HG02623 (cell line): ENCODE measurements around the gene MRPS34.
"Not testable (repeated sequence)": the region's sequence is repeated elsewhere in the genome, so short reads cannot be mapped to it uniquely, and the experiment has no call there.

ENCODE experiments used
- ATAC-seq: cut with Tn5 transposase; IDR thresholded peaks from one replicate; pipeline ENCODE4 v1.9.1; 2021; ENCODE audit warnings: moderate library complexity; ENCODE audit not compliant: unreplicated experiment

Gene MRPS34

DNA sequence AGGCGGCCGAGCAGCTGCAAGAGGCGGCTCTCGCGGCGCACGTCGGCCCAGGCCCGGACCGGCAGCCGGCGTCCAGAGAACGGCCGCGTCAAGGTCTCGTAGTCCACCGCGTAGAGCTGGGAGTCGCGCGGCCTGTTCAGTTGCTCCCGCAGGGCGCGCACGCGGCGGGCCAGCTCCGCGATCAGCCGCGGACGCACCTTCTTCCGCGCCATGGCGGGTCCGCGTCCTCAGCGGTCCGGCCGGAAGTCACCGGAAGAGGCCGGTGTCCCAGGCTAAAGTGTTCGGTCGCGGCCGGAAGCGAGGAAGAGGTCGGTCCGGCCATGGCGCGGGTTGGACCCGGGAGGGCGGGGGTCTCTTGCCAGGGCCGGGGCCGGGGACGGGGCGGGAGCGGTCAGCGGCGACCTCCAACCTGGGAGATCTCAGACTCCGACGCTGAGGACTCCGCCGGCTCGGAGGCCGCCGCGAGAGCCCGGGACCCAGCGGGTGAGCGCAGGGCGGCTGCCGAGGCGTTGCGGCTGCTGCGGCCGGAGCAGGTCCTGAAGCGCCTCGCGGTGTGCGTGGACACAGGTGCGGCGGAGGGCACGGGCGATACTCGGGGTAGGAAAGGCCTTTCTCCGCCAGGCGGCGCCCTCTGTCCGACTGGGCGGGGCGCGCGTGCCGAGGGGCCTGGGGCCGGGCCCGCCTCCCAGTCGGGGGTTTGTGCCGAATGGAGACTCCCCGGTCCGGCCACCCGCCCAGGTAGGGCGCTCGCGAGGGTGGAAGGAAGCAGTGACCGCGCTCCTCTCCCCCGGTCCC lies at the start of gene MRPS34:
Gene MRPS34 (minus strand): TSS at position 227 of the 795 bp plus-strand sequence. CDS start 15 bp downstream, at position 212.
- peak; percentile 43 for ATAC-seq

DNA sequence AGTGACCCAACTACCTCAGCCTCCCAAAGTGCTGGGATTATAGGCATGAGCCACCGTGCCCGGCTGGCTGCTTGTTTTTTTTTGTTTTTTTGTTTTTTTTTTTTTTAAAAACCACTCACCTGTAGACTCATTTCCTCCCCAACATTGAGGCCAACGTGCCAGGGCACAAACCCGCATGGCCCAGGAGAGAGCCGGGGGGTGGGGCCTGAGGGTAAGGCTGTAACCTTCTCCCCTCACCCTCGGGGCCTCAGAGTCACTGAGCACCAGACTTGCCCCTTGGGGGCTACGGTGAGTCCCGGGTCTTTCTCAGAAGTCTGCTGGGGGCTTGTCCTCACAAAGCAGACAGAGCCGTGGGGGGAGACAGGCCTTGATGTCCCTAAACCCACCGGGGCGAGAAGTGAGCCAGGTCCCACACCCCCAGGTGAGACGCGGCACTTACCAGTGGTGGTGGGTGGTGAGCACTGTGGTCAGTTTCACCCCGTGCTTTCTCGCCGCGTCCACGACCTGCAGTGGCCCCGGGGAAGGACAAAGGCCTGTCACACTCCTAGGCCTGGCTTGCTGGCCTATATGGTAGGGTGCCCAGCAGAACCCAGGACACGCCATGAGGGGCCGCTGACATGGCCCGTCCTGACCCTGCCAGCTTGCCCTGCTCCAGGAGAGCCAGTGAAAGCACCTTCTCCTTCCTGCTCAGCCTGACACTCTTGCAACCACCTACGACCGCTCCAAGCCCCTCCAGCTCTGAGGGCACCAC lies 49.1 kb upstream of the MRPS34 start:
- ATAC-seq: no peak

DNA sequence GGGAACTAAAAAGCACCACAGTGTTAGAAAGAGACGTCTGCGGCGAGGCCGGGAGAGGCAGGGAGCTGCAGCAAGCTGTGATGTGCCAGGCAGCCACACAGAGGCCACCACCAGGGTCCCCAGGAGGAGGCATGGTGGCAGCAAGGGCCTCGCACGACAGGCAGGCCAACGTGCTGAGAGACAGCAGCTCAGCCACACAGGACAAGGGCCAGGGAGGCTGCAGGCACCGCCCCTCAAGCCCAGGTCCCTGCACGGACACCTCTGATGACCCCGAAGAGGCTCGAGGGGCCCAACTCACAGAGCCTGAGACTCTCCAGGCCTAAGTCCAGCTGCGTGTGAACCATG lies 48.0 kb upstream of the MRPS34 start:
- no peak for ATAC-seq

DNA sequence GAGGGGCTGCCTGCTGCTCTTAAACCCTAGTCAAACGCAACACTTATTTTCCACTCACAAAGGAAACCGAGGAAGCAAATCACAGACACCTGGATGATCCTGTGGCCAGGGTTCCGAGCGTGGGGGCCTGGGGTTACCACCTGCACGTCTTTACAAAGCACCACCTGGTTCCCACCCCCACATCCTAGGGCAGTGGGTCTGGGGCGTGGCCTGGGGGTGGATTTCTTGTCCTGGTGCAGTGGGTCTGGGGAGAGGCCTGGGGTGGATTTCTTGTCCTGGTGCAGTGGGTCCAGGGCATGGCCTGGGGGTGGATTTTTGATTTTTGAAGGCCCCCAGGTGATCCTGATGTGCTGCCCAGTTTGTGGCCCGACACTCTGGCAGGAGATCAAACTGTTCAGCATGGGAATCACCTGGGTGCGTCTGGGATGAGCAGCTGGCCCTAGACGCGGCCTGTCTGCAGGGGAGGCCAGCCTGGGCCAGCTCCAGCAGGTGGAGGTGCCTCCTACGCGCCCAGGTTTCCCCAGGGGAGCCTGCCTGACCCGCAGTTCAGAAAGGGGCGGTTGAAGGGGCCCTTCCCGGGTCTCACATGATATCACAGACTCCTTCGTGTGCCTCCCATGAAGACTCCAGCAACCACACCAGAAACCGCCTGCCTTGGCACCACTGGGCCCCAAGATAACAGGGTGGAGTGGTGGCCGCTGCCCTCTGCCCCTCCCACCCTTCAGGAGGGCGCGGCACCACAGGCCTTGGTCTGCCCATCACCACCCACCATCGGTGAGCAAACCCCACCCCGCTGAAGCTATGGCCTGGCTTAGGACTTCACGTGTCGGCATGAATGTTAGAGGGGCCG lies 47.4 kb upstream of the MRPS34 start:
- ATAC-seq: no peak

DNA sequence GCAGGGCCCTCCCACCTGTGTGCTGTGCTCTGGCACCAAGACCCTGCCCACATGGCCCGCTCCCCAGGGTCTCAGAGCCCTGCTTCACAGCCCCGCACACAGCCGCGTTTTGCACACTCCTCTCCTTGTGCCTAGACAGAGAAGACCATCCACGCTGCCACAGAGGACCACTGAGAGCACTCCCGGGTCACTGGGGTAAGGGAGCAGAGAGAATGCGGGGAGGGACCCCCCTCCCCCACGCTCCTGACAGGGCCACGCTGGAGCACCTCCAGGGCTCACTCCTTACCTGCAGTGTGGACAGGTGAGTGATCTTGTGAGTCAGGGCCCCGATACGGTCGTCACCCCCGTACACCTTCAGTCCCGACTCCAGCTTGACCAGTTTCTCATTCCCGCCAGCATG lies 46.7 kb upstream of the MRPS34 start:
- ATAC-seq: no peak

DNA sequence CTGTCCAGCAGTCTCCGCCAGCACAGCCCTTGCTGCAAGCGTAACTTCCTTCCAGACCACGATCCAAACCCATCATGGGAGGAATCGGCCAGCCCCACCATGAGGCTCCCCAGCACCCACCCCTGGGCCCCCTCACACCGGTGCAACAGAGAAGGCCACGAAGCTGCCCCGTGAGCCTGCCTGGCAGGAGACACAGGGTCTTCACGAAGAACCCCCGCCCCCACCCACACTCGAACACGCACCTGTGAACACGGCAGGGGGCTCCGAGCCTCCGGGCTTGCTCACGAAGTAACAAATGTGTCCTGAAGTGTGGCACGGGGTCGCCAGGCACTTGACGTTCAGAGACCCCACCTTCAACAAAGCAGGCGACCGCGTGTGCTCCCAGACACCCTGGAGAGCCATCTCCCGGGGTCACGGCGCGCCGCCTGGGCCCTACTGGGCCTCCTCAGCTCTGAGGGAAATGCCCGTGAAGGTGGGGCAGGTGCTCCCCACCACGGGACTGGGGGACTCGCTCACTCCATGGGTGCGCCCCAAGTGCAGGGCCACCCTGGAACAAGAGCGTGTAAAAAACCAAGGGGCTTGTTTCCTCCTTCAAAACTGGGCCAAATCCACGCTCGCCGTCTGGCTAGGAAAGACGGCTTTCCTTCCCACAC lies 46.1 kb upstream of the MRPS34 start:
- ATAC-seq: no peak

DNA sequence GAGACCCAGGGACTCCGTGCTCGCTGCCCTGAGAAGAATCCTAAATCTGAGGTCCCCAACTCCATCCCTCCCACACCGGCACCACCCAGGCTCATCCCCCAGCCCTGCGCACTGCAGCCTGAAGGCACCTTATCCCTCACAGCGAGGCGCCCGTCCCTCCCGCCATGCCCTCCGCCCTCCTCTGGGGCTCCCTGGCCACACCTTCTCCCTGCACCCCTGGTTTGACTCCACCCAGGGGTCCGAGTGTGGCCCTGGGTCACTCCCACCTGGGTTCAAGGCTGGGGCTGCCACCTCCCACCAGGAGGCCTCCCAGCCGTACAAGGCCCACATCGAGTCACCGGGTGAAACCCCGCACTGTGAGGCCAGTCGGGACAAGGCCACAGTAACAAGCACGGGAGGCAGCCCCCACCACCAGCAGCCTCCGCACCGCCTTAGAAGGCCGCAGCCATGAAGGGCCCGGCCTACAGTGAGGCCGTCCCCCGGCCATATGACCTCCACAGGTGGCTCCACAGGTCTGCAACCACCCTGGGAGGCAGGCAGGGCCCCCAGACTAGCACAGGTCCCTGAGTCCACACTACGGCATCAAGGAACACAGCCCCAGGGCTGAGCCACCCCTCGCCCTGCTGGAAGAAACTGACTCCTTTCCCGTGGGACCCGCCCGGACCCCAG lies 45.4 kb upstream of the MRPS34 start:
- no peak for ATAC-seq

DNA sequence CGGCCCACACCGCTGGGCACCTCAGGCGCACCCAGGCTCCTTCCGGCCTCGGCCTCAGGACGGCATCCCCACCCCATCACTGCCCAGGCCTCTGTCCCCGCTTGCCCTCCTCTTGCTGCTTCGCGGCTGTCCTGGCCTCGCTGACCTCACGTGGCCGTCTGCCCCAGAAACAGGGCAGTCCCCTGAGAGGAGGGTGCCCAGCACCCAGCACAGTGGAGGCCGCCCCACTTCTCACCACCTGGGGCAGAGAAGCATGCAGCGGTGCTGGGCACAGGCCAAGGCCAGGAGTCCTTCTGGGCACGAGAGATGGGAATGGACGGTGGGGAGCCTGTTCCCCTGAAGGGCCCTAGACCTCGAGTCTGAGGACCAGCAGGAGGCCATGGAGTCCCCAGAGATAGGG lies 44.8 kb upstream of the MRPS34 start:
- no peak for ATAC-seq

DNA sequence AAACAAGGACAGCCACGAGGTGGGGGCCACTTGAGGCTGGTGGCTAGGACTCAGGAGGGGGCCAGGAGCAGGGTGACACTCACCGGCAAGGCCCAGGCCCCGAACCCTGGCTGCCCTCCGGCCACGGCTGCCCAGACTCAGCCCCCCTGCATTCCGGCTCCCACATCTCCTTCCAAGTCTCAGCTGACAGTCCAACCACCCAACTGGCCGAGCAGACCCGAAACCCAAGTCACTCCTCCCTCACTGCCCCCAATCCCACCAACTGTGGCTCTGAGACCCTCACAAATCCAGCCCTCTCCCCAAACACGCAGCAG lies 44.3 kb upstream of the MRPS34 start:
- ATAC-seq: no peak

DNA sequence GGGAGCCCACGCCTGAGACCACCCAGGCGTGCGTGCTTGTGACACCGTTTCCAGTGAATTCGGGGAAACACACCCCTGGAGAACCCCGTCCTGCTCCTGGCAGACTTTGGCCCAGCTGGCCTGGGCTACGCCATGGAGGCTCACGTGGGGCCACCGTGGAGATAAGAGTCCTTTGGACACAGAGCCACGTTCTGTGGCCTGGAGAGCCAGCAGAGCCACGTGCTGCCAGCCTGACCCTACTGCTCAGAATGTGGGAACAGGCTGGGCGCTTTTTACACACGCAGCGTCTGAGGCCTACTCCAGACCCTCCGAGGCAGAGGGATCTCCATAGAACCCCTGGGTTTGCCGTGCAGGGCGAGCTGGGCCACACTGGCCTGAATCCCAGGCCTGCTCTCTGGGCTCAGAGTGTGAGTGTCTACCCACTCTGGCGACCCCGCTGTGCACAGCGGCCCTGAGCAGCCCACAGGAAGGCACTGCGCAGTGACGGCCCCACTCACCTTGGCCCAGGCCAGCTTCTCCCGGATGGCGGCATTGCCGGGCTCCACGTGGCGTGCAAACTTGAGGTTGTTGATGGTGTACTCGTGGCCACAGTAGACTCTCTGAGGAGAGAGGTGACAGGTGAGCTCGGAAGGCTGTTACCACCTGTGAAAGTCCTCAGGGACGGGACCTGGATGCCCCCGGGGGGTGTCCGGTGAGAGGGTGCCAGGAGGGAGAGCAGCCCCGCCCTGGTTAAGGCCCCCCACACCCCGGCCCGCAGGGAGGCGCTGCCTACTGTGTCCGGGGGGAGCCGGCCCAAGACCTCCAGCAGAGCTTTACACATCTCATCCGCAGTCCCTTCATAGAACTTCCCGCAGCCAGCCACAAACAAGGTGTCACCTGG lies 43.7 kb upstream of the MRPS34 start:
- ATAC-seq: no peak

DNA sequence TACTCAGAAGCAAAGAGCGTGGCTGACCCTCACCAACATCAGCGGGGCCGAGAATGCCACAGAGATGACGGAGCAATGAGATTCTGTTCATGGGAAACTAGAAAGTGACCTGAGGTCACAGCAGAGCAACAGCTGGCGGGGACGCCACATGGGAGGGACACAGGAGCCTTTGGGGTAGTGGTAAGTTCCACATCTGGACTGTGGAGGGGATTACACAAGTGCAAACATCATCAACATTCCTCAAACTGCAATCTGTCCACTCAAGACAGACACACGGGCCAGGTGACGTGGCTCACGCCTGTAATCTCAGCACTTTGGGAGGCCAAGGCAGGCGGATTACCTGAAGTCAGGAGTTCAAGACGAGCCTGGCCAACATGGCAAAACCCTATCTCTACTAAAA lies 42.5 kb upstream of the MRPS34 start:
- no peak for ATAC-seq

DNA sequence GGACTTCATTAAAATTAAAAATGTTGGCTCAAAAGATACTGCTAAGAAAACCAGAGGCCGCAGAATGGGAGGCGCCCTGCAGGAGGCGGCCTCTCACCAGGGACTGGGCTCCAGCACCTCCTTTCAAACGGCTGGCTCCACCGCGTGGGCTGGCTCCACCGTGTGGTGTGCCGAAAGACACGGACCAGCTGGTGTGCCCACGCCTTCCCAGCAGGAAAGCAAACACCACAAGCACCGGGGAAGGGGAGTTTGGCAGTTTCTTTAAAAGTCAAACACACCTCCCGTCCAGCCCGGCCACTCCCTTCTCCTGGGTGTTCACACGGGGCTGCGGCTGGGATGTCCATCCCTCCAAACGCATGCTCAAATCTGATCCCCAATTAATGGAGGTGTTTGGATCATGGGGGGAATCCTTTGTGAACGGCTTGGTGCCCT lies 39.8 kb upstream of the MRPS34 start:
- ATAC-seq: no peak

DNA sequence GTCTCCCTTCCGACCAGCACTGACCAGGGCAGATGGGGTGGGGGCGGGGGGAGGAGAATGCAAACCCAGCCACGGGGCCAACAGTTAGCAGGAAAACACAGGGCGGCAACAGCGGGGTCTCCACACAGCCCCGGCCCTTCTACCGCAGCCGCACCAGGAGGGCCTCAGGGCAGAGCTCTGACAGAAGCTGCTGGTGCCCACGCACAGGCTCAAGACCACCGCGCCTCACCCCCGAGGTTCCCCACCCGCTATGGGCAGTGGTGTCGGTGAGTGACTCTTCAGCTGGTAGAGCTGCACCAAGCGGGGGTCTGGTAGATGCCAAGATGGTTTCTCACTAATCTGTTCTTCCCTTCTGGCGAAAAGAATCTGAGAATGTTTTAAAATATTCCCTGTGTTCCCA lies 37.6 kb upstream of the MRPS34 start:
- no peak for ATAC-seq

DNA sequence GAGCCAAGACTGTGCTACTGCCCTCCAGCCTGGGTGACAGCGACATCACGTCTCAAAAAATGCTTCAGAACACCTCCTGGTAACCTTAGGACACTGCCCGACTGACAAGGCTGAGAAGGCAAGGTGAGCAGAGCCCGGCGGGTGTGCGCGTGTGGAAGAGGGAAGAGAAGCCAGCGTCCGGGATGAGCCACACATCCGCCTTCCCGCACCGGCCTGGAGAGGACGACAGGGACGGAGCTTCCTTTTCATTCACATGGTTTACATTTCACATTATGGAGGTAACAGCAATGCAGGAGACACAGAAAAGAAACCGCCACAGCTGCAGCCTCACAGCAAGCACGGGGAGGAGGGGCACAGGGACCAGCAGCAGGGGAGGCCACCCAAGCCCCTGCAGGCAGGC lies 37.2 kb upstream of the MRPS34 start:
- no peak for ATAC-seq

DNA sequence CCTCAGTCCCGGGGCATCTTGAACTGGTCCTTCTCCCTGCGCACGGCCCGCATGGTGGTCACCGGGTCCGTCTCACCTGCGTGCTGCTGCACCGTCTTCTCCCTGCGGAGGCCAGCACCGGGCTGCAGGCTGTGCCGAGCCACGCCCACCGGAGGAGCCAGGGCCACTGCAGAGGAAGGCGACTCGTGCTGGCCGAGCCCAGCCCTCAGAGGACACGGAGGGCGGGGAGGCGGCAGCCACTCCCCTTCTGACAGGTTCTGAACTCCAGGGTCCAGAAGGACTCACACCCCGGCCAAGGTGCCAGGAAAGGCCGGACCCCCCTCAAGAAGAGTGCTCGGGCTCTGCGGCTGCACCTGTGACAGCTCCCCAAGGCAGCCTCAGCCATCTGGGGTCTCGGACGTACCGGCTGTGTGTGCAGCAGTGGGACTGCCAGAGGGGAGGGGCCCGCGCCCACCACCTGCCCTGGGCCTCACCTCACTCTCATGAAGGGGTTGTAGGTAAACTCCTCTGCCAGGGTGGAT lies 36.4 kb upstream of the MRPS34 start:
- no peak for ATAC-seq

DNA sequence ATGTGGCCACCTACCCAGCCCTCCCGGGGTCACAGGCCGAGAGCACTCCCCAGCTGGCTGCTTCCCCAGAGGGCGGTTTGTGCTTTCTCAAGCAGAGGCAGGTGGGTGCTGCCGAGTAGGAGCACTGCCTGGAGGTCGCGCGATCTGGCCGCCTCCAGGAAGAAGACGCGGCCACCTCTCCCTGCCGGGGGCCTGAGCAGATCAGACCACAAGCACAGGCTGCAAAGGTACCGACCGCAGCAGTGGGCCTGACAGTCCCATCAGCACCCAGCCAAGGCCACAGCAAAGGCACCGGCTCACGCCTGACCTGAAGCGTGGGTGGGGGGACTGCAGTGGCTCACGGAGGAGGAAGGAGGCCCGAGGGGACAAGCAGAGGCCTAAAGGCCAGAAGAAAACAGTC lies 35.8 kb upstream of the MRPS34 start:
- no peak for ATAC-seq

DNA sequence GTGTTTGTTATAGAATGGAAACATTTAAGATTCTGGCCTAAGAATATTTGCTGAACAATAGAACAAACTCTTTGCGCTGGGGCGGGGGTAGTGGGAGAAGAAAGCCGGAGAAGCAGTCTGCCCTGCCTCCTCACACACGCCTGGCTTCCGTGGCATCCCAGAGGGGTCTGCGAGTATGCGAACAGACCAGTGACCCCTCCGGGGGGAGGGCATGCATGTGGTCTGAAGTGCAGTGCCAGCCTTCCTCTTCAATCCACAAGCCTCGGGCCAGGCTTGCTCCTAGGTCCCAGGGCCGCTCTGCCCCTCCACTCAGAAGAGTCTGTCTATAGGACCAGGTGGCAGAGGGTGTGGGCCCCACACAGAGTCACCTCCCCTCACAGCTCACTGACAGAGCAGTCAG lies 34.7 kb upstream of the MRPS34 start:
- no peak for ATAC-seq

DNA sequence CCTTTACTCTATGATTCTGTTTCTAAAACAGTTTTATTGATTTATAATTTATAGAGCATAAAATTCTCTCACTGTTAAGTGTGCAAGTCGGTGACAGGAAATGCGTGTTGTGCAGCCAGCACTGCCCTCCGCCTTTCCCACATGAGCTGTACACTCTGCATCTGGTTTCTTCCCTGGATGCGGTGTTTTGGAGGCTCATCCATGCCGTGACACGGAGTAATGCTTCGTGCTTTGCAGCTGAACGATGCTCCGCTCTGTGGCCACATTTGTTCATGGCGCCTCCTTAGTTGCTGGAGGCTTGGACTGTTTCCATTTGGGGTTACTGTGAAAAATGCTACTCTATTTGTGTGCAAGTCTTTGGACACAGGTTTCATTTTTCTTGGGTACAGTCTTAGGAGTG lies 27.8 kb upstream of the MRPS34 start:
- ATAC-seq: no peak

DNA sequence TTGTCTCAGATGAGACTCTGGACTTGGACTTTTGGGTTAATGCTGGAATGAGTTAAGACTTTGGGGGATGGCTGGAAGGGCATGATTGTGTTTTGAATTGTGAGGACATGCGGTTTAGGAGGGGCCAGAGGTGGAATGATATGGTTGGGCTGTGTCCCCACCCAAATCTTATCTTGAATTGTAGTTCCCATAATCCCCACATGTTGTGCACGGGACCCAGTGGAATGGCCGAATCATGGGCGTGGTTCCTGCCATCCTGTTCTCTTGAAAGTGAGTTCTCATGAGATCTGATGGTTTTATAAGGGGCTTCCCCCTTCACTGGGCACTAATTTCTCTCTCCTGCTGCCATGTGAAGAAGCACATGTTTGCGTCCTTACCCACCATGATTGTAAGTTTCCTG lies 26.3 kb upstream of the MRPS34 start:
- ATAC-seq: not testable (repeated sequence)
